MCF 10A (cell line): ENCODE data around the gene CDH18. TPM values are rescaled to one million over a fixed set of nuclear protein-coding genes. Genes with fewer than 3 reads are reported as not detected.
A peak's percentile ranks its signal among the peaks of the same experiment; 100 is the strongest.

Experiments
- BruUV-seq: library from RNA; stranded (reverse); fragments of 400-500 nt; replicated peaks from 2 replicates; lab custom pipeline; 2021; lab: Mats Ljungman, UMichigan
- CTCF ChIA-PET: fragments of 300-600 bp; sonication (Branson Sonifier 250); formaldehyde crosslinking; extraction: SDS; loops from one replicate; lab custom pipeline; 2021; ENCODE audit warnings: antibody characterized with exemption, inconsistent platforms; lab: Yijun Ruan, JAX
- POLR2A ChIA-PET: fragments of 300-600, 350-650 bp; sonication (Branson Sonifier 250); formaldehyde crosslinking; extraction: SDS; loops from one replicate; lab custom pipeline; 2020; ENCODE audit warnings: antibody characterized with exemption, inconsistent platforms; lab: Yijun Ruan, JAX
- DNase-seq: peaks from one replicate; pipeline ENCODE4 v3.0.0-alpha.2; 2018; ENCODE audit not compliant: unreplicated experiment
- H3K27ac Mint-ChIP-seq: one replicate; pipeline ENCODE4 v1.8.0; 2022; ENCODE audit warnings: mild to moderate bottlenecking, low read depth, mixed read lengths; ENCODE audit not compliant: unreplicated experiment
- H3K27me3 Mint-ChIP-seq: one replicate; pipeline ENCODE4 v1.8.0; 2022; ENCODE audit warnings: mixed read lengths; ENCODE audit not compliant: insufficient read depth, unreplicated experiment
- H3K36me3 Mint-ChIP-seq: one replicate; pipeline ENCODE4 v1.8.0; 2022; ENCODE audit warnings: mild to moderate bottlenecking, moderate library complexity, mixed read lengths; ENCODE audit not compliant: insufficient read depth, unreplicated experiment
- H3K4me1 Mint-ChIP-seq: one replicate; pipeline ENCODE4 v1.8.0; 2022; ENCODE audit warnings: mixed read lengths; ENCODE audit not compliant: insufficient read depth, unreplicated experiment
- H3K4me3 Mint-ChIP-seq: one replicate; pipeline ENCODE4 v1.8.0; 2022; ENCODE audit warnings: mild to moderate bottlenecking, moderate library complexity, mixed read lengths; ENCODE audit not compliant: unreplicated experiment
- H3K9me3 Mint-ChIP-seq: one replicate; pipeline ENCODE4 v1.8.0; 2022; ENCODE audit warnings: mixed read lengths; ENCODE audit not compliant: unreplicated experiment
- intact Hi-C: fragments of 100-400 bp; cut with micrococcal nuclease; formaldehyde crosslinking; loops from 2 replicates; pipeline ENCODE4 v1.14.1; 2022
- total RNA-seq: library from RNA; stranded (reverse); gene quantifications from 2 replicates; pipeline ENCODE4 v1.2.3, GENCODE V29; 2022
- TF ChIP-seq, protein P1 (sequence below): fragments of 200-600 bp; IDR thresholded peaks from one replicate; pipeline ENCODE4 v1.8.0; 2022; ENCODE audit warnings: antibody characterized with exemption, mild to moderate bottlenecking; ENCODE audit not compliant: unreplicated experiment

The CDH18 gene
- total RNA-seq, 1 experiment from 2014 or later, result not detected

DNA sequence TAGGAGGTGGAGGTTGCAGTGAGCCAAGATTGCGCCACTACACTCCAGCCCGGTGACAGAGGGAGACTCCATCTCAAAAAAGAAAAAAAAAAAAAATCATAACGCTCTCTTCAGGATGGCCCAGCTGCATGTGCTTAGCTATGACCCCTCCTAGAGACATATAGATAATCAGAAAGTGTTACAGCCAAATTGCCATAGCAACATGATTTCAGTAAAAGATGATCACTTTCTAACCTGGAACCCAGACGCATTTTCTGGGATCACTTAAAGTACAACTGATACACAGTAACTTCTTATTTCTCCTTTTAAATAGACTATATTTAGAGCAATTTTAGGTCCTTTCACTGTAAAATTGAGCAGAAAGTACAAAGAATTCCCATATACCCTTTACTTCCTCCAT lies 372.9 kb downstream of the CDH18 start:
- intact Hi-C loops, result no loop called here

DNA sequence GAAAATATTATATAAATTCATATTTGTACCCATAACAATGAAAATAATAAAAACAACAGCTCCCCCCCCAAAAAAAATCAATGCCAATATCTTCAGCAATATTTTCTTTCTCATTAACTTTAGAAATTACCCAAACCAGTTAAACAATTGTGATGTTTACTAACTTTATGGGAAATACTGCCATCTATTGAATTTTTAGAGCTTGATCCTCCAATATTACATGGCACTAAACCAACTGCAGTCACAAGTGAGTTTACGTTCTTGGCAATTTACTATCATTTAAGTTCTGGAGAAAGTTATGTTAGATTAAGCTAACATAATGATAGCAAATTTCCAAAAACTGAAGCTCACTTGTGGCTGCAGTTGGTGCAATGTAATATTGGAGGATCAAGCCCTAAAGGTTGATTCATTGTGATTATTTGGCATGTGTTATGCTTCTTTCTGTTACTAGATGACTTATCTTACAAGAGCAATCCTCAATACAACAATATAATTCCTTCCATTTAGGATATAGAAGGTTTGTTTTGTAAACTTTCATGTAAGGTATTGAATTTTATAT lies 379.5 kb downstream of the CDH18 start:
- ChIA-PET CTCF (interaction anchor here (0.5 to 3.1 kb wide), 25 partner anchors 9 to 1215 kb away, joined by 3 to 16 read pairs (median 4); no protein-coding TSS in a partner anchor), POLR2A (interaction anchor here (0.6 to 1.5 kb wide), 3 partner anchors 293 to 793 kb away, joined by 4 to 8 read pairs (median 4); no protein-coding TSS in a partner anchor)
- intact Hi-C loops, result loop anchor here (1.0 to 10.0 kb wide), 4 partner anchors 294 to 1214 kb away; no protein-coding TSS in a partner anchor
- BruUV-seq, result no TSS peak
- no peaks in the 10 kb centered on the region for H3K36me3 Mint-ChIP-seq
- DNase-seq, result peak; percentile 38
- H3K4me3 Mint-ChIP-seq, result no peak overlapping the region
- TF ChIP-seq, protein P1, sequence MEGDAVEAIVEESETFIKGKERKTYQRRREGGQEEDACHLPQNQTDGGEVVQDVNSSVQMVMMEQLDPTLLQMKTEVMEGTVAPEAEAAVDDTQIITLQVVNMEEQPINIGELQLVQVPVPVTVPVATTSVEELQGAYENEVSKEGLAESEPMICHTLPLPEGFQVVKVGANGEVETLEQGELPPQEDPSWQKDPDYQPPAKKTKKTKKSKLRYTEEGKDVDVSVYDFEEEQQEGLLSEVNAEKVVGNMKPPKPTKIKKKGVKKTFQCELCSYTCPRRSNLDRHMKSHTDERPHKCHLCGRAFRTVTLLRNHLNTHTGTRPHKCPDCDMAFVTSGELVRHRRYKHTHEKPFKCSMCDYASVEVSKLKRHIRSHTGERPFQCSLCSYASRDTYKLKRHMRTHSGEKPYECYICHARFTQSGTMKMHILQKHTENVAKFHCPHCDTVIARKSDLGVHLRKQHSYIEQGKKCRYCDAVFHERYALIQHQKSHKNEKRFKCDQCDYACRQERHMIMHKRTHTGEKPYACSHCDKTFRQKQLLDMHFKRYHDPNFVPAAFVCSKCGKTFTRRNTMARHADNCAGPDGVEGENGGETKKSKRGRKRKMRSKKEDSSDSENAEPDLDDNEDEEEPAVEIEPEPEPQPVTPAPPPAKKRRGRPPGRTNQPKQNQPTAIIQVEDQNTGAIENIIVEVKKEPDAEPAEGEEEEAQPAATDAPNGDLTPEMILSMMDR, result peak; percentile 32
- no peaks in the 10 kb centered on the region for H3K27me3 Mint-ChIP-seq
- H3K27ac Mint-ChIP-seq, result no peak overlapping the region
- peaks cover 9% of the 10 kb centered on the region for H3K4me1 Mint-ChIP-seq
- H3K9me3 Mint-ChIP-seq, result no peaks in the 10 kb centered on the region

More for the DNA sequence above, 372.9 kb downstream of the CDH18 start:
- Mint-ChIP-seq H3K9me3 (no peaks in the 10 kb centered on the region), H3K4me3 (no peak overlapping the region), H3K27me3 (no peaks in the 10 kb centered on the region), H3K4me1 (no peaks in the 10 kb centered on the region), H3K27ac (no peak overlapping the region), H3K36me3 (no peaks in the 10 kb centered on the region)
- DNase-seq, result no peak
- BruUV-seq, result no TSS peak
- POLR2A ChIA-PET, result no interaction called here
- CTCF ChIA-PET, result no interaction called here
- TF ChIP-seq, protein P1, result no peak

DNA sequence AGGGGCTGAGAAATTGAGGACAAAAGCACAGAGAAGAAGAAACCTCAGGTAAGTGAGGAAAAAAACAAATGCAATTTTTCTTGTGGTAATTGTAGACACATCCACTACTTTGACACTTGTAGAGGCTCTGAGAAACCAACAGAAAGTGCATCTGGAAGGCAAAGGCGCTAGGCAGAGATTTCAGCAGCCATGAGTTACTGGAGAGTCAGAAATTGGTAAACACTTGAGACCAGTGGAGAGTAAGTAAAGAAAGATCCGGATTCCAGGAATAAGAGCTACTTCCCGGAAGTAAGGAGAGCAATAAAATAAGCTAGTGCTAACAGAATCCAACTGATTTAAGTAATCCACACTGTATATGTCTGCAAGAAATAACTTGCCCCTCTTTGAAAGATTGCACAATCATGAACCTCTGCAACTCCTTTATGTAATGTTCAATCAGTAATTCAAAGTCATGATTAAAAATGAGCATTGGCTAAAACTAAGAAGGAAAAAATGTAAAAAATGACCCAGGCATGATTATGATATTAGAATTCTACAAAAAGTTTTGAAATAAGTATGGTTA lies 382.1 kb downstream of the CDH18 start:
- no peak overlapping the region for H3K4me3 Mint-ChIP-seq
- peak; percentile 40 for DNase-seq
- ChIA-PET POLR2A (interaction anchor here (1.1 kb wide), 1 partner anchor 809 kb away, joined by 3 read pairs; no protein-coding TSS in a partner anchor), CTCF (interaction anchor here (0.7 kb wide), 1 partner anchor 1975 kb away, joined by 3 read pairs; no protein-coding TSS in a partner anchor)
- TF ChIP-seq, protein P1, result no peak
- H3K36me3 Mint-ChIP-seq, result no peaks in the 10 kb centered on the region
- no TSS peak for BruUV-seq
- H3K27me3 Mint-ChIP-seq, result no peaks in the 10 kb centered on the region
- peaks cover 9% of the 10 kb centered on the region for H3K4me1 Mint-ChIP-seq
- H3K27ac Mint-ChIP-seq, result no peak overlapping the region
- no peaks in the 10 kb centered on the region for H3K9me3 Mint-ChIP-seq
- intact Hi-C loops, result loop anchor here (10.0 kb wide), 2 partner anchors 291 to 1211 kb away; no protein-coding TSS in a partner anchor

DNA sequence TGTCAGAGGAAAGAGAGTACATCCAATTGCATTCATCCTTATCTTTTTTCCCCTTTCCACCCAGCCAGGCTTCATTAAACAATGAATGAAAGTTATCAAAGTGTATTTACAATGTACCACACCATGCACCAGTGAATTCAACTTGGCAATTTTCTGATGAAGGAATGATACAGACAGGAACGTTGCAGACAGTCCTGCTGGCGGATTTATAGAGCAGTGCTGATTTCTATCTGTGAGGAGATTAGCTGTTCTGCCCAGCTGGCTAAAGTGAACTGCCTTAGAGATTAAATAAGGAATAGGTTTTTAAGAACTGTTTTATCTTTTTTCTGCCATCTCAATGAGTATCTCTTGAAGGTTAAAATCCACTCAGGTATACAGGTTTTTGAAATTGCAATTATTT lies 403.9 kb downstream of the CDH18 start:
- intact Hi-C loops, result no loop called here
- DNase-seq, result no peak
- POLR2A ChIA-PET, result no interaction called here
- Mint-ChIP-seq H3K36me3 (no peaks in the 10 kb centered on the region), H3K27ac (no peak overlapping the region), H3K9me3 (no peaks in the 10 kb centered on the region), H3K27me3 (no peaks in the 10 kb centered on the region), H3K4me3 (no peak overlapping the region), H3K4me1 (no peaks in the 10 kb centered on the region)
- BruUV-seq, result no TSS peak
- TF ChIP-seq, protein P1, result no peak
- CTCF ChIA-PET, result no interaction called here
